HG03520 (cell line): ENCODE measurements around the gene POLDIP3.

Source experiments
- ATAC-seq: cut with Tn5 transposase; IDR thresholded peaks from one replicate; pipeline ENCODE4 v1.9.1; 2021; ENCODE audit warnings: mild to moderate bottlenecking, moderate library complexity; ENCODE audit not compliant: unreplicated experiment

Gene POLDIP3

GRCh38 chr22:42614312-42615091, at the start of gene POLDIP3:
Gene POLDIP3 (minus strand): TSS chr22:42614883. CDS start chr22:42614857, 26 bp downstream.
- peak; percentile 72 for ATAC-seq

GRCh38 chr22:42661985-42662831, 47.5 kb upstream of the POLDIP3 start:
- ATAC-seq: no peak

GRCh38 chr22:42656578-42656977, 41.9 kb upstream of the POLDIP3 start:
- ATAC-seq: no peak

GRCh38 chr22:42655693-42656092, 41.0 kb upstream of the POLDIP3 start:
- ATAC-seq: no peak

- no peak for ATAC-seq
These were observed 39.9 kb upstream of the POLDIP3 start for GRCh38 chr22:42654436-42655073.

- ATAC-seq: no peak
These were observed 39.3 kb upstream of the POLDIP3 start for GRCh38 chr22:42653999-42654398.

- no peak for ATAC-seq
These were observed 36.5 kb upstream of the POLDIP3 start for GRCh38 chr22:42651134-42651533.

- peak; percentile 65 for ATAC-seq
These were observed 34.8 kb upstream of the POLDIP3 start, which contains the start of gene CYB5R3 for GRCh38 chr22:42649246-42650099. Gene CYB5R3 (minus strand): TSS chr22:42649392. CDS start chr22:42649315, 77 bp downstream.

- ATAC-seq: peak; percentile 28
These were observed 33.9 kb upstream of the POLDIP3 start for GRCh38 chr22:42648368-42649245.

GRCh38 chr22:42648017-42648367, 33.3 kb upstream of the POLDIP3 start:
- ATAC-seq: no peak

GRCh38 chr22:42646569-42647525, 32.2 kb upstream of the POLDIP3 start:
- no peak for ATAC-seq

GRCh38 chr22:42645938-42646568, 31.4 kb upstream of the POLDIP3 start:
- ATAC-seq: no peak

GRCh38 chr22:42645341-42645937, 30.8 kb upstream of the POLDIP3 start:
- no peak for ATAC-seq

- no peak for ATAC-seq
These were observed 30.0 kb upstream of the POLDIP3 start for GRCh38 chr22:42644422-42645340.

- no peak for ATAC-seq
These were observed 29.1 kb upstream of the POLDIP3 start for GRCh38 chr22:42643634-42644421.
